WTC11 (cell line): ENCODE data around the gene FRMD4B.

Experiments
- ARID4B ChIP-seq: sonication (generic); formaldehyde crosslinking; IDR thresholded peaks from 2 replicates; pipeline ENCODE4 v1.8.0; 2023; ENCODE audit warnings: missing genetic modification reagents, mild to moderate bottlenecking, borderline replicate concordance
- CTCF ChIP-seq: fragments of 200-600 bp; IDR thresholded peaks from 2 replicates; pipeline ENCODE4 v1.8.0; 2022; ENCODE audit warnings: antibody characterized with exemption
- ZNF317 ChIP-seq: sonication (generic); formaldehyde crosslinking; IDR thresholded peaks from 2 replicates; pipeline ENCODE4 v1.8.1; 2023; ENCODE audit warnings: low read depth, mild to moderate bottlenecking, moderate library complexity, missing genetic modification reagents, borderline replicate concordance

- no peak for TF ChIP-seq ARID4B (CRISPR knock-in tag)
- no peak for TF ChIP-seq CTCF
- no peak for TF ChIP-seq ZNF317 (CRISPR knock-in tag)
Observed at GRCh38 chr3:69405067-69405466, 19.2 kb upstream of the FRMD4B start.
